ENCODE data around the gene ZNF182.
"Not testable (repeated sequence)": the region's sequence is repeated elsewhere in the genome, so short reads cannot be mapped to it uniquely, and the experiment has no call there.

Gene ZNF182

GRCh38 chrX:48030237-48030636 is 26.4 kb upstream of the ZNF182 start:
- TF ChIP-seq CTCF (IDR thresholded peaks at IDR 0.05; ENCODE audit: borderline replicate concordance, control extremely low read depth, extremely low read depth, insufficient read depth, missing control alignments), result no peak
- DNase-seq (ENCODE audit: low spot score), result no peak
- in situ Hi-C loops (cut with MboI; ENCODE audit: low sequenced_read_pairs, unreplicated experiment), result no loop called here

- in situ Hi-C loops (cut with MboI; ENCODE audit: low sequenced_read_pairs, unreplicated experiment), result loop anchor here (10.0 kb wide), 2 partner anchors 193 to 273 kb away; partner anchors contain the start of gene ZNF81
- no peak for TF ChIP-seq CTCF (IDR thresholded peaks at IDR 0.05; ENCODE audit: borderline replicate concordance, control extremely low read depth, extremely low read depth, insufficient read depth, missing control alignments)
Measured at GRCh38 chrX:48028091-48028490, 24.3 kb upstream of the ZNF182 start.

GRCh38 chrX:48027545-48027944 is 23.8 kb upstream of the ZNF182 start:
- in situ Hi-C loops (cut with MboI; ENCODE audit: low sequenced_read_pairs, unreplicated experiment), result loop anchor here (10.0 kb wide), 2 partner anchors 193 to 273 kb away; partner anchors contain the start of gene ZNF81
- DNase-seq (ENCODE audit: low spot score), result not testable (repeated sequence)

More at GRCh38 chrX:48028091-48028490, 24.3 kb upstream of the ZNF182 start:
- no peak for DNase-seq (ENCODE audit: low spot score)

DNA sequence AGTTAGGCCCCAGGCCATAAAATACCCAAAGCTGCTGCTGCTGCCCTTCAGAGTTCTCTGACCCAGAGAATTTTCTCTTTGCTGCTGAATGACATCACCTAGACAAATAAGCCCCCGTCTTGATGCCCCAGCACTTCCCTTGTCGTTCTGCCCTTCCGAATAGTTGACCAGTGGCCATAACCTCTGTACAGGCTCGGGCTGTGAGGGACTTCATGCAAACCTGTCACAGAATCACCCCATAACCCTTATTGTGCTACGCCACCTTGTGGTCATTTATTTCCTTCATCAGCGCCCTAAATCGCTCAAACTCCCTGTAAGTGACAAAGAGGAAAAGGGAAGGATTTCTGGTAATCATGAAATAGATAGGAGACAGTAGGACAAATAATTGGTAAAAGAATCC is 21.8 kb upstream of the ZNF182 start:
- in situ Hi-C loops (cut with MboI; ENCODE audit: low sequenced_read_pairs, unreplicated experiment), result loop anchor here (10.0 kb wide), 2 partner anchors 191 to 271 kb away; partner anchors contain the start of gene ZNF81
- peak; percentile 40 for DNase-seq (ENCODE audit: low spot score)
- peak; percentile 55 for TF ChIP-seq CTCF (IDR thresholded peaks at IDR 0.05; ENCODE audit: borderline replicate concordance, control extremely low read depth, extremely low read depth, insufficient read depth, missing control alignments)

DNA sequence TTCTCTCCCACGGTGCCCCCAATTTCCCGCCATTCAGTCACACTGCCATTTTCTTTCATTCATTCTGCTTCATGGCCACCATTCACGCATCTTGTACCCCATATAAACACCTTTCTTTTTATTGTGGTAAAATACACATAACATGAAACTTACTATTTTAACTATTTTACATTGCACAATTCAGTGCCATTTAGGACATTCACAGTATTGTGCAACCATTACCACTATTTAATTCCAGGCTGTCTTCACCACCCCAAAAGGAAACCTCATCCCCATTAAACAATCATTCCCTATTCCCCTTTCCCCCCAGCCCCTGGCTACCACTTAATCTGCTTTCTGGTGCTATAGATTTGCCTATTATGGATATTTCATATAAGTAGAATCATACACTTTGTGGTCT is 18.9 kb upstream of the ZNF182 start:
- TF ChIP-seq CTCF (IDR thresholded peaks at IDR 0.05; ENCODE audit: borderline replicate concordance, control extremely low read depth, extremely low read depth, insufficient read depth, missing control alignments), result no peak
- no peak for DNase-seq (ENCODE audit: low spot score)
- in situ Hi-C loops (cut with MboI; ENCODE audit: low sequenced_read_pairs, unreplicated experiment), result loop anchor here (10.0 kb wide), 2 partner anchors 188 to 268 kb away; partner anchors contain the start of gene ZNF81

DNA sequence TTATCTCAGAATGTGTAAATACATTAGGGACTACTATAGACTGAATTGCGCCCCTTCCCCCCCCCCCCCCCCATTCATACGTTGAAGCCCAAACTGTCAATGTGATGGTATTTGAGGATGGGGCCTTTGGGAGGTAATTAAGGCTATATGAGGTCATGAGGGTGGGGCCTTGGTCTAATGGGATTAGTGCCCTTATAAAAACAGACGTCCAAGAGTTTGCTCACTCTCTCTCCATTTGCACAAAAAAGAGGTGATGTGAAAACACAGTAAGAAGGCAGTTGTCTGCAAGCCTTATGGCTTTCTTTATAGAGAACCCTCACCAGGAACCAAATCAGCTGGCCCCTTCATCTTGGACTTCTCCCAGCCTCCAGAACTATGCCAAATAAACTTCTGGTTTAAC is 18.3 kb upstream of the ZNF182 start:
- in situ Hi-C loops (cut with MboI; ENCODE audit: low sequenced_read_pairs, unreplicated experiment), result loop anchor here (10.0 kb wide), 2 partner anchors 187 to 267 kb away; partner anchors contain the start of gene ZNF81
- no peak for DNase-seq (ENCODE audit: low spot score)
- no peak for TF ChIP-seq CTCF (IDR thresholded peaks at IDR 0.05; ENCODE audit: borderline replicate concordance, control extremely low read depth, extremely low read depth, insufficient read depth, missing control alignments)

DNA sequence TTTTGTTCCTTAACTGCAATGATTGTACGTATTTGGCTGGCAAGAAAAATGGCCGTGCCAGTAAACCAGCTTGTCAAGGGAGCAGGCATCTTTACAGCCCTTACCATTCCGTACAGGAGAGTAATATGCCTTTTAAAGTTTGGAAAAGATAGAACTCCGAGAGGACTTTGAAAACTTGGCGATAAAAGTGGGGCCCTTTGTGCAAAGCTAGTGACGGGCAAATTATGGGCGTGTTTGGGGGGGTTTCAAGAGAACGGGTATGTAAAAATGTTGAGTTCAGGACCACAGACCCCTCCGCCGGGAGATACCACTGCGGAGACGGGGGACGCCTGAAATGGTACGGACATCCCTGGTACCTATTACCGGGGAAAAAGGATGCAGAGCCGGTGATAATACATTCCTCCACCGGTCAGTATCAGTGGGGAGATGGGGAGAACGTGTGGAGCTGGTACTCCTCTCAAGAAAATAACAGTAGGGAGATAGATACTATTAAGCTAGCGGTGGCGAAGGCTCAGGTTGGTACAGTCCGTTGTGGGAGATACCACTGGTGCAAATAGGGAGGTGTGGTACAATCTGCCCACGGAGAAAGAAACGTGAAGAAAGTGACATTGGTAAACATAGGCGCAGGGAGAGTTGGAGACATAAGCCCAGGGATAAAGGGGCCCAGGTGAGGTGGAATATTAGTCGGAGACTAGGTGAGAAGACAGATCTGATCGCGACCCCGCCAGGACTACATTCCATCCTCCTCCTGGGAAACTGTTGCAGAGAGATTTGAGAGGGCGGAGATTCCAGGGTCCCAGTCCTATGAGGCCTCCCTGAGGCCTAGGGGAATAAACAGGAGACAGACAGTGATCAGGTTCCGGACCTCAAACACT is 17.5 kb upstream of the ZNF182 start:
- in situ Hi-C loops (cut with MboI; ENCODE audit: low sequenced_read_pairs, unreplicated experiment), result loop anchor here (10.0 kb wide), 2 partner anchors 186 to 266 kb away; partner anchors contain the start of gene ZNF81
- peak; percentile 37 for DNase-seq (ENCODE audit: low spot score)
- no peak for TF ChIP-seq CTCF (IDR thresholded peaks at IDR 0.05; ENCODE audit: borderline replicate concordance, control extremely low read depth, extremely low read depth, insufficient read depth, missing control alignments)

- in situ Hi-C loops (cut with MboI; ENCODE audit: low sequenced_read_pairs, unreplicated experiment), result loop anchor here (10.0 kb wide), 2 partner anchors 186 to 266 kb away; partner anchors contain the start of gene ZNF81
- not testable (repeated sequence) for DNase-seq (ENCODE audit: low spot score)
Measured at GRCh38 chrX:48020472-48020871, 16.7 kb upstream of the ZNF182 start.

- in situ Hi-C loops (cut with MboI; ENCODE audit: low sequenced_read_pairs, unreplicated experiment), result loop anchor here (10.0 kb wide), 2 partner anchors 185 to 265 kb away; partner anchors contain the start of gene ZNF81
- not testable (repeated sequence) for DNase-seq (ENCODE audit: low spot score)
Measured at GRCh38 chrX:48019892-48020291, 16.1 kb upstream of the ZNF182 start.
